ENCODE data around the gene CCT7. TPM values are rescaled to one million over a fixed set of nuclear protein-coding genes. Genes with fewer than 3 reads are reported as not detected.

Gene CCT7
- polyA plus RNA-seq, 3 donors: 112 to 190 (median 184) TPM

DNA sequence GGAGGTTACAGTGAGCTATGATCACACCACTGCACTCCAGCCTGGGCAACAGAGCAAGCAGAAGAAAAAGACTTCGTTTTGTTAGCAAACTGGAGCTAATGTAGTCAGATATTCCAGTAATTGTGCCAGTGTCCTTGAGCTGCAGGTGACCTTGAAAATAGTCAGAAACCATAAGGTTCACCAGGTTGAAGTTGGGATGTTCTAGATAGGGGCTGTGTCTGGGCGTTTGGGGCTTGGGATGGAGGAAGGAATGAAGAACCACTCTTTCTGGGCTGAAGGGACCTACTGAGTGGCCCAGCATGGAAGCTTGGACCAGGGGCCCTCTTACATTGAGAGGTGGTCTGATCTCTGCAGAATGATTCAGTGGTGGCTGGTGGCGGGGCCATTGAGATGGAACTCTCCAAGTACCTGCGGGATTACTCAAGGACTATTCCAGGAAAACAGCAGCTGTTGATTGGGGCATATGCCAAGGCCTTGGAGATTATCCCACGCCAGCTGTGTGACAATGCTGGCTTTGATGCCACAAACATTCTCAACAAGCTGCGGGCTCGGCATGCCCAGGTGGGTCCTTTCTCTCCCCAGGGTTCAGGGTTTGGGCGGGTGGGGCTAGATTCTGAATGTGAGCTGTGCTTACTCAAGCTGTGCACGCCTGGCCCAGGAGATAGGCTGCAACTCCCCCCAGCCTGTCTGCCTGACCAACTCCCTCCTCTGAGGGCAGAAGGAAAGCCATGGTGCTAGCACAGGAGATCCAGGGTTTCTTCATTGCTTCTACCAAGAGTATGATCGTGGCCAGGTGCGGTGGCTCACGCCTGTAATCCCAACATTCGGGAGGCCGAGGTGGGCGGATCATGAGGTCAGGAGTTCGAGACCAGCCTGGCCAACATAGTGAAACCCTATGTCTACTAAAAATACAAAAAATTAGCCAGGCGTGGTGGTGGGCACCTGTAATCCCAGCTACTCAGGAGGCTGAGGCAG, 17.1 kb downstream of the CCT7 start:
- 62 to 95% (median 93%) methylated on average over 17 of the region's 17 CpGs for WGBS, 3 donors
- no peak overlapping the region for H3K27ac ChIP-seq (ENCODE audit: low read depth, low read length)

GRCh38 chr2:73252238-73253027, 18.3 kb downstream of the CCT7 start:
- no peak overlapping the region for H3K27ac ChIP-seq (ENCODE audit: low read depth, low read length)
- 86 to 95% (median 87%) methylated on average over 17 of the region's 17 CpGs for WGBS, 3 donors

DNA sequence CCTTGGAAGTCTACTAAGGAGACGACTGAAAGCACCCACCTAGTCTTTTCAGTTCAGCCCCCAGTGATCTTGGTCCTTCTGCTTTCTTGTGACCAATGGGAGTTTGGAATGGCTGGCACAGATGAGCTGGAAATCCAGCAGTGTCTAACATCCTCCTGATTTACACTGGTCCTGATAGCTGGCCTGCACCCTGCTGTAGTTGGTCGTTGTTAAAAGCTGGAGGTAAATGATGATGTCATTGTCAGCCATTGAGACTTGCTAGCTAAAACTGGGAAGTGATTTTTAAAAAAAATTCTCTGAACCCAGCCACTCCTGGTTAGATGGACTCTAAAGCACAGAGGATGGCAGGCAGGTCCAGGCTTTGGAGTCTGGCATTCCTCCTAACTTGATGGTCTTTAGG, 19.3 kb downstream of the CCT7 start:
- WGBS, 3 donors: 53 to 82% (median 56%) methylated on average over 2 of the region's 2 CpGs
- no peak overlapping the region for H3K27ac ChIP-seq (ENCODE audit: low read depth, low read length)

- H3K27ac ChIP-seq (ENCODE audit: low read depth, low read length): no peak overlapping the region
- WGBS, 3 donors: 79 to 92% (median 85%) methylated on average over 3 of the region's 3 CpGs
These were observed 19.8 kb downstream of the CCT7 start for GRCh38 chr2:73253901-73254300.

DNA sequence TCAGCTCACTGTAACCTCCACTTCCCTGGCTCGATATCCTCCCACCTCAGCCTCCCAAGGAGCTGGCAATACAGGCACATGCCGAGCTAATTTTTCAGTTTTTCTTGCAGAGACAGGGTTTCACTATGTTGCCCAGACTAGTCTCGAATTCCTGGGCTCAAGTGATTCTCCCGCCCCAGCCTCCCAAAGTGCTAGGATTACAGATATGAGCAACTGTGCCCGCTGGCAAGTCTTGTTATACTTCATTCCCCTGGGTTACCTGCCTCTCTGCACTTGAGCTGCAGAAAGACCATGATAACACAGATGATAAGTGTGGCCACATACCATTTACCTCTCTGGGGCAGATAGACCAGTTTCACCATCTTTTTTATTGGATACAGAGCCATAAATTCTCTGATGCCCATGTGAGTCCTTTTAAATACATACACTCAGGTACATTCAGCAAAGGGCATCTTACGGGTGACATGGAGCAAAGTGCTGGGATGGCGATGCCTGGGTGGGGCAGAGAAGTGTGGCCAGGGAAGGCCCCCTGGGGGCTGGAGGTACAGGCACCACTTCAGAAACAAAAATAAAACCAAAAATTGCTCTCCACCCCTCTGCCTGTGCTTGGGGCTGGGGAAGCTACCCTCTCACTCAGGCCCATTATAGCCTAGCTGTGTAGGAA, 20.4 kb downstream of the CCT7 start:
- WGBS, 3 donors: 92 to 95% (median 93%) methylated on average over 7 of the region's 7 CpGs
- no peak overlapping the region for H3K27ac ChIP-seq (ENCODE audit: low read depth, low read length)

- 59 to 68% (median 63%) methylated on average over 4 of the region's 4 CpGs for WGBS, 3 donors
- H3K27ac ChIP-seq (ENCODE audit: low read depth, low read length): no peak overlapping the region
These were observed 21.0 kb downstream of the CCT7 start for GRCh38 chr2:73255007-73255644.

GRCh38 chr2:73255907-73256617, 22.0 kb downstream of the CCT7 start:
- H3K27ac ChIP-seq (ENCODE audit: low read depth, low read length): no peak overlapping the region
- 63 to 70% (median 70%) methylated on average over 5 of the region's 5 CpGs for WGBS, 3 donors

- 50 to 80% (median 70%) methylated on average over 1 of the region's 1 CpG for WGBS, 3 donors
- H3K27ac ChIP-seq (ENCODE audit: low read depth, low read length): no peak overlapping the region
These were observed 22.5 kb downstream of the CCT7 start for GRCh38 chr2:73256618-73256922.

- WGBS, 3 donors: 86 to 100% (median 98%) methylated on average over 2 of the region's 2 CpGs
- no peak overlapping the region for H3K27ac ChIP-seq (ENCODE audit: low read depth, low read length)
These were observed 22.9 kb downstream of the CCT7 start for GRCh38 chr2:73257021-73257420.

GRCh38 chr2:73257425-73258125, 23.5 kb downstream of the CCT7 start:
- H3K27ac ChIP-seq (ENCODE audit: low read depth, low read length): no peak overlapping the region
- WGBS, 3 donors: 54 to 69% (median 61%) methylated on average over 10 of the region's 10 CpGs

DNA sequence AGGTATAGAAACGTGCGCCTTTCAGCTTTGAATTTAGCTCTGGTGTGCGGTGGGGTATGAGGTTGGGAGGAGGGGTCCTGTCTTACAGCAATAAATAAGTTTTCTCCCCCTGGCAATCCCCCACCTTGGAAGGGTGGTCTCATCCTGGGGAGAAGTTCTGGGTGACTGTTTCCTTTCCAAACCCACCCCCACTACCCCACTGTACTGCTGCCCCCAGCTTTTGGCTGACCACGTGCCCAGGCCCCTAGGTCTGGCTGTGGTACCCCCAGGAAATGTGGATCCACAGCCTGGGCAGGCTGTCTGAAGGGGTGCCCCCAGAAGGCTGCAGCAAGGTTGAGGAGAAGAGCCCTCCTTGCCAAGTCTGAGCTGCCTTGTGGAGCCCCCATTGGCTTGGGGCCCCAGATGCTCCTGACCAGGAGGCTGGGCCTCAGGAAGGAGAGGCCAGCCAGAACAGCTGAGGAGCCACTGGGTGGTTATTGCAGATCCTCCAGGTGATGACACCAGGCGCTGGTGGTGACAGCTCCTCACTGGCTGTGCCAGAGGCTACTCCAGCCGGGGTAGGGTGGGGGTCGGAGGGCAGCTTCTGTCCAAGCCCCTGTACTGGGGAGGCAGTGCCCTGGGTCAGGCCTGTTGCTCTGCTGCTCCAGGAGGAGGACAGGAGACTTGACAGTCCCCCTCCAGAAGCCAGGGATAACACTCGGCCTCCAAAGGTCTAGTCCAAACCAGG, 24.2 kb downstream of the CCT7 start:
- 83 to 90% (median 88%) methylated on average over 8 of the region's 8 CpGs for whole genome bisulfite sequencing, 3 donors
- H3K27ac ChIP-seq (ENCODE audit: low read depth, low read length): no peak overlapping the region

DNA sequence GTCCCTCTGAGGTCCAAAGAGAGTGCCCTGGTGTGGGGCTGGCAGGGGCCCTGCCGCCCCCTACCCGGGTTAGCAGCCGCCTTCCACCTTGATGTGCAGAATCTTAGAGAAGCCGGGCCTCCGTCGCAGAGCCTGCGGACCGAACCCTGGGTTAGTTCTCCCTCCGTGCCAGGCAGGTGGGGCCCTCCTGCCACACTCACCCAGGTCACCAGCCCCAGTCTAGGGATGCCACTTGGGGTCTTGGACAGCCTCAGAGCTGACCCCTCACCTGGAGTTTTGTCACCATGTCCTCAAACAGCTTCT, 24.8 kb downstream of the CCT7 start:
- no peak overlapping the region for H3K27ac ChIP-seq (ENCODE audit: low read depth, low read length)
- 92 to 95% (median 93%) methylated on average over 9 of the region's 9 CpGs for WGBS, 3 donors

- 90 to 96% (median 95%) methylated on average over 8 of the region's 8 CpGs for WGBS, 3 donors
- H3K27ac ChIP-seq (ENCODE audit: low read depth, low read length): no peak overlapping the region
These were observed 25.2 kb downstream of the CCT7 start for GRCh38 chr2:73259276-73259675.

DNA sequence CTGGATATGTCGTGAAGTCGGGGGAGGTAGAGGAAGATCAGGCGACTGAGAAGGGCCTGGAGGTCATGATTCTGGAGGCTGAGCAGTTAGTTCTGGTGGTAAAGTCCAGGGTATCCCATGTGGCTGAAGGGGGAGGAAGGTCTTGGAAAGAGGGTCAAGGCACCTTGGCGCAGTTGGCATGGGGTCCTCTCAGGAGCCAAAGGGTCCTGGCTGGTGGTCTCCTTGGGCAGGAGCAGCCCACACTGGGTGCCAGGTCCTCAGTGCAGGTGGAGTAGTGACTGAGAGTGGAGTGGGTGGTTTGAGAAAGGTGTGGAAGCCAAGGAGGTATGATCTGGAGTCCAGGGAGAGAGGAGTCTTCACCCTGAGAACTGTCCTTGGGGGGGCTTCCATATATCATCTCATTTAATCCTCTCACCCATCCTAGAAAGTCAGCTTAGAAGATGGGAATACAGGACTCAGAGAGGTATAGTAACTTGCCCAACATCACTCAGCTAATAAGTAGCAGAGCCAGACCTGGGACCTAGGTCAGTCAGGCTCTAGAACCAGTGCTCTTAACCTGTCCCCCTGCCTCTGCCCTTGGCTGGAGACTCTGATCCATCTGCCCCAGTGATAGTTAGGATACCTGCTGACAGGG, 25.7 kb downstream of the CCT7 start:
- 77 to 90% (median 82%) methylated on average over 4 of the region's 4 CpGs for WGBS, 3 donors
- no peak overlapping the region for H3K27ac ChIP-seq (ENCODE audit: low read depth, low read length)

DNA sequence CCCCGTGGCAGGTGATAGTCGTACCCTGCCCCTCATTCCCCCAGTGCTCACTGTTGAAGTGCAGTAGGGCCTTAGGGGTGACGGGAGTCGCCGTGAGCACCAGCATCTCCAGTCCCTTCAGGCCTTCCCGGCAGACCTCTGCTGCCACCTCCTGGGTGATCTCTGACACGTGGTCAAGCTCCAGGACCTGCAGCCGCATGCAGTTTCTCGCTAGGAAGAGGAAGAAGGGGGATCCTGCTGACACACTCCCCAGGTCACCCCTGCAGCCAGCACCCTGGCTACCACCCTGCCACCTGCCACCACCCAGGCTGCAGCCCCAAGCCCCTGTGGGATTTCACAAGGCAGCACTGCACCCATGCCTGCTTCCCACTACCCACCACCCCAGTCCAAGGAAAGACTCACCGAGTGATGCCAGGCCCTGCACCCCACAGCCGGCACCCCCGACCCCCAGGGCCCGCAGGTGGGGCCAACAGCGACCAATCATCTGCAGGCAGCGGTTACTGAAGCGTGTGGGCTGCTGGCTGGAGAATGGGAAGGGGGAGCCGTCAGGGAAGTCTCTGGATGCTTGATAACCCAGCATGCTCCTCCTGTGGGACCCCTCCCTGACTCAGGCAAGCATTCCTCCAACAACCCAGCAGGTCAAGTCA, 26.4 kb downstream of the CCT7 start:
- 29 to 46% (median 43%) methylated on average over 17 of the region's 17 CpGs for WGBS, 3 donors

DNA sequence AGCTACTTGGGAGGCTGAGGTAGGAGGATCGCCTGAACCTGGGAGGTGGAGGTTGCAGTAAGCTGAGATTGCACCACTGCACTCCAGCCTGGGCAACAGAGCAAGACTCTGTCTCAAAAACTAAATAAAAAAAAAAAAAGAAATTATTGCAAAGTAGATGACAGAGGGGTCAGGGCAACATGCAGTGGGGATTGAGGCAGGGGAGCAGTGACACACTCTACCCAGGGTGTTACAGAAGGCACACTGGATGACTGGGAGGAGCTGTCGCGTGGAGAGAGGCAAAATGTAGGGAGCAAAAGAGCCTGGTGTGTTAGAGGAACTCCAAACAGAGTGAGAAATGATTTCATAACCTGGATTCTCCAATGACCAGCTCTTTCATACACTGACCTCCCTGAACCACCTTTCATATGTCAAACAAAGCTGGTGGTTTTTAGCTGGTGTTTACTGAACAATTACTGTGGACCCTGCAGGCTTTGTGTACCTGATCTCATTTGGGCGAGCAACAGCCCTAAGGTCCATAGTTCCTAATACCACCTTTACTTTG, 28.1 kb downstream of the CCT7 start:
- WGBS, 3 donors: 88 to 94% (median 91%) methylated on average over 4 of the region's 4 CpGs
- no peak overlapping the region for H3K27ac ChIP-seq (ENCODE audit: low read depth, low read length)

More for the DNA sequence above, 26.4 kb downstream of the CCT7 start:
- H3K27ac ChIP-seq (ENCODE audit: low read depth, low read length): no peak overlapping the region
